ENCODE data around the gene RPP30.

Gene RPP30

GRCh38 chr10:90924552-90924951 is 52.8 kb downstream of the RPP30 start:
- Histone ChIP-seq H3K36me3 (ENCODE audit: control insufficient read depth, insufficient read depth, low read length) (no peaks in the 10 kb centered on the region), H3K27me3 (replicated peaks; ENCODE audit: control insufficient read depth, insufficient read depth, low read length) (no peaks in the 10 kb centered on the region), H3K4me3 (replicated peaks; ENCODE audit: low read depth, low read length) (no peak overlapping the region)
- no peak for DNase-seq (ENCODE audit: extremely low read depth, insufficient read length)
- no peak for TF ChIP-seq CTCF (IDR thresholded peaks at IDR 0.05; ENCODE audit: insufficient read depth, low read length, poor library complexity, severe bottlenecking)

- Histone ChIP-seq H3K36me3 (ENCODE audit: control insufficient read depth, insufficient read depth, low read length) (no peaks in the 10 kb centered on the region), H3K27me3 (replicated peaks; ENCODE audit: control insufficient read depth, insufficient read depth, low read length) (no peaks in the 10 kb centered on the region), H3K4me3 (replicated peaks; ENCODE audit: low read depth, low read length) (no peak overlapping the region)
- DNase-seq (ENCODE audit: extremely low read depth, insufficient read length) = no peak
- no peak for TF ChIP-seq CTCF (IDR thresholded peaks at IDR 0.05; ENCODE audit: insufficient read depth, low read length, poor library complexity, severe bottlenecking)
These were observed 53.6 kb downstream of the RPP30 start for GRCh38 chr10:90925079-90926029.

- TF ChIP-seq CTCF (IDR thresholded peaks at IDR 0.05; ENCODE audit: insufficient read depth, low read length, poor library complexity, severe bottlenecking) = no peak
- Histone ChIP-seq H3K36me3 (ENCODE audit: control insufficient read depth, insufficient read depth, low read length) (no peaks in the 10 kb centered on the region), H3K27me3 (replicated peaks; ENCODE audit: control insufficient read depth, insufficient read depth, low read length) (no peaks in the 10 kb centered on the region), H3K4me3 (replicated peaks; ENCODE audit: low read depth, low read length) (no peak overlapping the region)
- DNase-seq (ENCODE audit: extremely low read depth, insufficient read length) = no peak
These were observed 55.5 kb downstream of the RPP30 start for GRCh38 chr10:90927293-90927692.

DNA sequence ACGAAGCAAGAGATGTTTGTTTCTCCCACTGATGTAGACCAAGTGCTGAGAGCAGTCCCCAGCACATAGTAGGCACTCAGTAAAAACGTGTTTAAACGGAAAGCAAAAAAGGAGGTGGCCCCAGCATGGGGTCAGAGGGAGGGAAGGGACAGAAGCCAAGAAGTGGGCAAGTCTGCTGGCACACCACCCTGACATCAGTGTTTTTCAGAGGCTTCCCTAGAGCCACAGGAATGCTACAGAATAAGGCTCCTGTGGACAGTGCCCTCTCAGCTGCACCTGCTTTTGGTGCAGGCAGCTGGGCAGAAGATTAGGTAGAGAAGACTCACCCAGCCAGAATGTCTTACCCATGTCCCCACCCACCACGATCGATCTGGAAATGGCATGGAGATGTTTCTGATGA is 57.4 kb downstream of the RPP30 start:
- no peaks in the 10 kb centered on the region for H3K36me3 ChIP-seq (ENCODE audit: control insufficient read depth, insufficient read depth, low read length)
- no peak for TF ChIP-seq CTCF (IDR thresholded peaks at IDR 0.05; ENCODE audit: insufficient read depth, low read length, poor library complexity, severe bottlenecking)
- no peak overlapping the region for H3K4me3 ChIP-seq (replicated peaks; ENCODE audit: low read depth, low read length)
- DNase-seq (ENCODE audit: extremely low read depth, insufficient read length) = no peak
- H3K27me3 ChIP-seq (replicated peaks; ENCODE audit: control insufficient read depth, insufficient read depth, low read length) = no peaks in the 10 kb centered on the region

DNA sequence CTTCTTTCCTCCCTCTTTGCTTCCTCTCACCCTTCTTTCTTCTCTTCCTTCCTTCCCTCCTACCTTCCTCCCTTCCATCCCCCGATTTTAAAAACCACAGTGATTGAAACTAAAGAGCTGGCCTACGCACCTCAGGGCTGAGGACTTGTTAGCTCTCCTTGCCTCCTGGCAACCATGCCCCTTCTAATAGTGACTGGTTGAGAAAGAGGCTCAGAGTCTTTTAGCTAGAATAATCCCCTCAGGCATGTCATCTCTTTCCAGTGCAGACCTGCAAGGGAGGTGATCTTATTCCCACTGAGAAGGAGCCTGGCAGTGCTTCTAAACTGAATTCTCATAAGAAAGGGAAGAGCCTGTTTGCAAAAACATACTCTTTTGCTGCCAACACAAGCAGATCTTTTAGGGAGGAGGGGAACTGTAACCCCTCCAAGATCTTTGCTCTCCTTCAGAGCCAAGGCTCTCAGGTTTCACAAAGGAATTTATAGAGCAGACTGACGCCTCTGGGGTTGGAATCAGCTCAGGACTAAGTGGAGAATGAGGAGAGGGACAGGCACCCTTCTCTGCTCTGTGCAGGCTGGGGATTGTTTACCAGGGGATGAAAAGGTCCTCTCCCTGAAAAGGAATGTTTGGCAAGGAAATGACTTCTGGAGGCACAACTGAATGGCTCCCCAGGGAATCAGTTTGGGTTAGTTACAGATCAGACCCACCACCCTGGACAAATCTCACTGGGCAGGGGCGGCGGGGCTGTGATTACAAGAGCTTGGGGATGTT is 58.5 kb downstream of the RPP30 start:
- no peak overlapping the region for H3K4me3 ChIP-seq (replicated peaks; ENCODE audit: low read depth, low read length)
- no peaks in the 10 kb centered on the region for H3K27me3 ChIP-seq (replicated peaks; ENCODE audit: control insufficient read depth, insufficient read depth, low read length)
- H3K36me3 ChIP-seq (ENCODE audit: control insufficient read depth, insufficient read depth, low read length) = no peaks in the 10 kb centered on the region
- TF ChIP-seq CTCF (IDR thresholded peaks at IDR 0.05; ENCODE audit: insufficient read depth, low read length, poor library complexity, severe bottlenecking) = no peak
- no peak for DNase-seq (ENCODE audit: extremely low read depth, insufficient read length)
